HG03442 (cell line): ENCODE measurements around the gene SNX24.

Experiments
- ATAC-seq: cut with Tn5 transposase; IDR thresholded peaks from one replicate; pipeline ENCODE4 v1.9.1; 2021; ENCODE audit warnings: mild to moderate bottlenecking, moderate library complexity; ENCODE audit not compliant: unreplicated experiment

SNX24 gene

DNA sequence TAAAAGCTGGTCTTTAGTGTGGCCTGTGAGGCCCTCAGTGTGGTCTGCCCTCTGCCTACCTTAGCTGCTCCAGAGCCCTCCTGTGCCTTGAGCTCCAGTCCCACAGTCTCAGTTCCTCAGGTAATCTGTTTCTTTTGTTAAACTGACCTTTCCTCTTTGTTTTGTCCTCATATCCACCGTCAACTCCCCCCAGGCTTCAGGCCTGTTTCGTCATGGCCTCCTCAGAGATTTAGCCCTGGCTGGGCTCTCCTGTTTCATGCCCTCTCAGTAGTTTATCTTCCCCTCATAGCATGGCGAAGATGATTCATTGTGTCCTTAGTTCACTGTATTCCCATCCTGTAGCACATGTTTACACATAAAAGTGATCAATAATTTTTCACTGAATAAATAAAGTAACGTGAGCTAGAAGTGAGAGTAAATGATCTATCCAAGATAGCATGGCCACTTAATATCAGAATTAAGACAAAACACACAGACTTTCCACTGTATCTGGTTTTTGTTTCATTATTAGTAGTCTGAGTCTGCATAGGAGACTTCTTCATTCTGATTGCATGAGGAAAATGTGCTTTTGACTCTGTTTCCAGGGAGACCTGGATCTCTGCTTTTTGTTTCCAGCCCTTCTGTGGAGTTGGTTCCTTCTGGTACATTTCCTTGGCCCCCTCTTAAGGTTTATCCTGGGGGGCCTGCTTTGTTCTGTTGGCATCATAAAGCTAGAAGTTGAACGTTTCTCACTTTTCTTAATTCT lies 70.5 kb downstream of the SNX24 start:
- ATAC-seq: peak; percentile 98

DNA sequence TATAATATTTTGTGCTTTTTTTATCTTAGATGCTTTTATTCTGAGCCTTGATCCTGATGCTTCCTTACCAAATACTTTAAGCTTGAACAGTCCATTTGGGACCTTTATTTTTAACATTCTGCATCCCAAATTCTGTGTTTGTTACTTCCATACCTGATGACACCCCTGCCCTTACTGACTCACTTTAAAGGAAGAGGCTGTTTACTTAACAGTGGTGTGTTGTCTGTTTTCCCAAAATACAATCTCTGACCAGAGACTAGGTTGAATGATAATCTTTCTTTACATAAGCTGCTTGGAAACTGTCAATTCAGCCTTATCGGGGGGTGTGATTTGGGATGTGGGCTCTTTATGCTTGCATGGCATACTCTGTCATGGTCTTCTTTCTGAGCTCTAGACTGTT lies 71.1 kb downstream of the SNX24 start:
- no peak for ATAC-seq

DNA sequence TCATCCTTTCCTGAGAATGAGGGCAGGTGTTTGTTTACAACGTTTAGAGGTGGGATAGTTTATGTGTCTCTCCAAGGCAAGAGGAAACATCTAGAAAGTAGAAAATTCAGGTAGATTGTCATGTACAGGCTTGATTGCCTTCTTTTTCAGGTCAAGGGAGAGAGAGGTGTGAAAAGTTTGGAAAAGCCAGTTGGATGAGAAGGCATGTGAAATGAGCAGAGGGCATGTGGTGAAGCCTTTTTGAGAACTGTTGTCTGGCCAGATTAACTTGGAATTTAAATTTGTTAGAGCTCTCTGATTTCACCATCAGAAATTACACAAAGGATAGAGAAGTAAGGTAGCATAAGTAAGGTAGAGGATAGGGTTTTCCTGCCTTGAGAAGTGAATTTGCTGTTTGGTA lies 74.6 kb downstream of the SNX24 start:
- ATAC-seq: no peak

DNA sequence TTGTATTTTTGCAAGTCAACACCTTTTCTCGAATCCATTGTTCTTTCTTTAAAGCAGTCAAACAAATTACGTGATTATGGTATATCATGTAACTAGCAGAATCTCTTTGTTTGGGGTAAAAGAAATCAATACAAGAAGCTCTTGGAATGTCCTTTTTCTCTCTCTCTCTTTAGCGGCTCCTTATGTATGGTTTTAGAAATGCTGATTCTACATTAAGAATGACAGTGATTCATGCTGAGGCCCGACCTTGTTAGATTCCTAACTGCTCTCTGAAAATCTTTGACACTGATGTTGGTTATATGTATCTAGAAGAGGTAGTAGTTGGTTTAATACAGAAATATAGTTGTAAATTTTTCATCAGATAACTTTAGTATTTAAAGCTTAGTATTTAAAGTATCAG lies 76.4 kb downstream of the SNX24 start:
- no peak for ATAC-seq

DNA sequence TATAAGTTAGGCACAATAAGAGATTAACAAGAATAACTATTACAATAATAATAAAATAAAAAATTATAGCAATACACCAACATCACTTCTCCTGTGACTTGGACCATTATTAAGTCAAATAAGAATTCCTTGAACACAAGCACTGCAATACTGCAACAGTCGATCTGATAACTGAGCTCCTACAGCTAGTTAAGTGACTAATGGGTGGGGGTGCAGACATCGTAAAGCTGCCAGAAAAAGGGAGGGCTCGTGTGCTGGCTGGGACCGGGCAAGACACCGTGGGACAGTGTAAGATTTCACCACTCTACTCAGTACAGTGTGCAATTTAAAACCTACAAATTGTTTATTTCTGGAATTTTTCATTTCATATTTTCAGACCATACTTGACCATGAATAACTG lies 78.8 kb downstream of the SNX24 start:
- ATAC-seq: no peak

DNA sequence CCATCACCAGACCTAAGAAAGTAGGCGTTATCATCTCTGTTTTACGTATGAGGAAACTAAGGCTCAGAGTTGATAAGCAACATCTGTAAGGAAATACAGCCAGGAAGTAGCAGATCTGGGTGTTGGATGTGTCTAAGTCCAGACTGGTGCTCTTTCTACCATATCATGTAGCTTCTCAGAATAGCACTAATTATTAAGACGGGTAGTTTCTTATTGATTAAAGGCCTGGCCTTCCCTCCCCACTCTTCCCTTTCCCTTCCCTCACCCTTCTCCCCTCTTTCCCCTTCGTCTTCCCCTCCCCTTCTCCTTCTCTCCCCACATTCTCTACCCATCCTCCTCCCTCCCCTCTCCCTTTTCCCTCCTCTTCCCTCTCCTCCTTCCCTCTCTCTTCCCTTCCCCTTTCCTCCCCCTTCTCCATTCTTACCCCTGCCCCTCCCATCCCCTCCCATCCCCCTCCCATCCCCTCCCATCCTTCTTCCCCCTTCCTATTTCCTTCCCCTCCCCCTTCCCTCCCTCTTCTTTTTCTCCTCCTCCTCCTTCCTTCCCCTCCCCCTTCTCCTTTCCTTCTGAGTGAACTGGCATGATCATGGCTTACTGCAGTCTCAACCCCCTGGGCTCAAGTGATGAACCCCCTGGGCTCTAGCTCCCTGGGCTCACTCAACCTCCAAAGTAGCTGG lies 79.4 kb downstream of the SNX24 start:
- no peak for ATAC-seq

DNA sequence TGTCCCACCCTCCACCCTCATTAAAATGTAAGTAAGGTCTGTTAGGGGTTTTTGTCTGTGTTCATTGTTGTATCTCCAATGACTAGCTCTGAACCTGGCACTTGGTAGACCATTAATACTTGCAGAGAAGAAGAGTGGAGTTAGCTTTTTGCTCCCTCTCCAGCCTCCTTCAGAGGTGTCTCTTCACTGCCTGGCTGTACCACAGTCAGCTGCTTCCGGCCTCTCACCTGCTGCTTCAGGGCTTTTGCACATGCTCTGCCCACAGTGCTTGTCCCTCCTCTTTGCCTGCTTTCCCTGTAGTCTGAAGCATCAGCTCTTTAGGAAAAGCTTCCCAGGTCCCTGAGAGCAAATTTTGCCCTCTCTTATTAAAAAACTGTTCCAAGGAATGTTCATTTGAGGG lies 83.6 kb downstream of the SNX24 start:
- no peak for ATAC-seq

DNA sequence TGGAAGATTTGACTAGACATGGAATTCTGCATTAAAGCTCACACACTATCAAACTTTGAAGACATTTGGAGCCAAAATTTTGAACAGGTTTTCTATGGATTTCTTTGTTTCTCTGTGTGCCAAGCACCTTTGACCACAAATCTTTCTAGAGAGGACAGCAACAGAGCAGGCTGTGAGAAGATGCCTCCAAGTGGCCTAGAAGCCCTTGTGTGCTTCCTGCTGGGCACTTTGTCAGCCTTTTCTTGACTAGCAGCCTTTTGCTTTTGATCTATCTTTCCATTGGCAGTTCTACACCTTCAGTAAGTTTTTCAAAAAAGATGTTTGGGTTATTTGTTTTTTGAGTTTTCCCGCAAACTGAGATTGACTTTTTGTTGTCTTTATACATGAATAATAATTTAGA lies 84.6 kb downstream of the SNX24 start:
- ATAC-seq: no peak

DNA sequence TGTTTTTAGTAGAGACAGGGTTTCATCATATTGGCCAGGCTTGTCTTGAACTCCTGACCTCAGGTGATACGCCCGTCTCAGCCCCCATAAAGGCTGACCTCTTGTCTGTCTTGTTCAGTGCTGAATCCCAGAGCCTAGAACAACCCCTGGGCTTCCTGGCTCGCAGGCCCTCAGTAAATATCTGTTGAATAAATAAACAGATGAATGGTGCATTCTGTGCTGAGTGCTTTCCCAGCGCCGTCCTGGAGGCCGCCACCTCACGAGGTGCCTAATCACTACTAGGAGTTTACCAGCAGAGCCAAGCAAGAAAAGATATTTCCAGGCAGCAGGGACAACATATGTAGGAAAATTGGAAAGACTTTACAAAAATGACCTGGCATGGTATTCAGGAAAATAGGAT lies 88.5 kb downstream of the SNX24 start:
- ATAC-seq: no peak

DNA sequence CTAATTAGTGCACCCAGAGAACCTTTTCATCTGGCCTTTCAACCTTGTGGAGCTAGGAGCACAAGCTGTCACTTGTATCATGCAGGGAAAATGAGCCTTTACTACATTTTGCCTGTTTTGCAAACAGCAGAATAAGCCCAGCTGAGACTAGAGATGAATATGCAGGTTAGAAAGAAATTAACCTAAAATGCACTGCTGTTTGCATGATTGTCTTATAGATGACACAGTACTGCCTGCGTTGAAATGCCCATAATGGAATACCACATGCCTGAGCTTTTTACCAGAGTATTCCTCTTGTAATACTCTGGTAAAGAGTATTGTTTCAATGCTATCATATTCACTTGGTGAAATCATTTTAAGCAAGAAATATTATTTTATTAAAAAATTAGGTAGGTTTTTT lies 90.7 kb downstream of the SNX24 start:
- no peak for ATAC-seq

DNA sequence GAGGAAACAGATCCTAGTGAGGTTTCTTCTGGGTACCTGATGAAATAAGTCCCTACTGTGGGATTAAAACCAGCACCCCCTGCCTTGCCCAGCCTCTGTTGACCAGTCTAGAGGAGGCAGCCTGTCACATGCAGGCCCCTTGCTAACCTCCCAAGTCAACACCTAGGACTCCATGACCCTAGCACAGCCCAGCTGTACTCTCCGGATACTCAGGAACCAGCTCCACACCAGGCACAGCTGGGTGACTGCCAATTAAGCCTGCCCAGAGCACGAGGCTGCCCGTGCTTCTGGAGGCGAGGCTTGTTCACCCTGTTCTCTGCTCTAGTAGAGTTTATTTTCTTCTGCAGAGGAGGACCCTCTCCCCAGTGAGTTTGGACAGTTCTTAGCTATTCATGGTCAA lies 92.5 kb downstream of the SNX24 start:
- ATAC-seq: no peak

DNA sequence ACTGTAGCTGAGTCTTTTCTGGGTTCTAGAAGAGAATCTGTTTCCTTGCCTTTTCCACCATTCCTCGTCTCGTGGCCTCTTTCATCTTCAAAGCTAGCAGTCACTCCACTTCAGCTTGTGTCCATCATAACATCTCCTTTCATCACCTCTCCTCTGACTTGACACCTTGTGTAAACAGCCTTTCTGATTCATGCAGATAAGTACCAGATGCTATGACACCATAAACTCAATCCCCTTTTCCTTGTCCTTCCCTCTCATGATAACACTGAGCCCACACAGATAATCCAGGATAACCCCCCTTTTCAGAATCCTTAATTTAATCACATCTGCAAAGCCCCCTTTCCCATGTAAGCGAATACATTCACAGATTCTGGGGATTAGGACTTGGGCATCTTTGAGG lies 95.5 kb downstream of the SNX24 start:
- no peak for ATAC-seq

DNA sequence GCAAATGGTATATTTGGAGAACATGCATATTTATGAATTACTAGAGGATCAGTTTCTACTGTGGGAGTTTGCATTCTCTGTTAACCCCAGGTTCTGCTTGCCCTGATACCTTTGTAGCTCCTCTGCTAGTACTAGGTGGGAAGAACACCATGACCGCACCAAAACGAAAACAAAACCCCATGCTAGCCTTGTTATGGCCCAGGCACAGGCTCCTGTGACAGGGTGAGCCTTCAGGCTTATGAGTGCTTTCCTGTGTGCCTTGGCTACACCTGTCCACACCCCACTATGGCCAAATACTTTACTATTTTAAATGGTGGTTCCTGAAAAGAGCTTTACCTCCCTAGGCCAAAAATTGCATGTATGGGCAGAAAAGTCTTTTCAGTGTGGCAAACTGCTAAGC lies 96.3 kb downstream of the SNX24 start:
- no peak for ATAC-seq

DNA sequence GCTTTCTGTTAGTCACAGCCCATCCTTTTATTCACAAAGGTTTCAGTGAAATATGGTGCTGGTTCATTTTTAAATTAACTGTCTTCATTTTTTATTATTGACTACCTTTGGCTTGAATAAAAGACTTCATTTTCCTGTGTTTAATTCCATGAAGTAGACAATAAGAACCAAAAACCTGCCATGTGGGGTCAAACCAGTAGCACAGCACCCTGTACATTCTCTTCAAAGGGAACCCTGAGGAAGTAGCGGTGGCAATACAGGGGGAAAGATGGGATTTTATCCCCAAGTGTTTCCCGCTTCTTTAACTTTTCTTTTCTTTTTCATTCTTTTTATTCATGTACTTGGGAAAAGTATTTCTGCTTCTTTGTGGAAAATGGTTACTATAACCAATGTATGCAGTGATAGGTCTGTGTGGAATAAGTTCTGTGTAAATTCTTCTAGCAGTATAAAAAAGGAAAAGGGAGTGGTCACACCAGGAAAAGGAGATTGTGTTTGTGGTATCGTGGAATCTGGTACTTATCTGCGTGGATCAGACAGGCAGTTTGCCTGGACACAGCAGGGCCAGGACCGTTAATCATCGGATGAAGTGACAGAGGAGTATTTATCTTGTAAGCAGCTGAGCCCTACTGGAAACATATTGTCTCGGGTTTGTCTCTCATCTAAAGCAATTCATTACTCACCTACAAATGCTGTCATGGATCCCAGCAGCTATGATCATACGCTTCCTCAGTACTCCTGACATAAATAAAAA lies 96.9 kb downstream of the SNX24 start:
- no peak for ATAC-seq

DNA sequence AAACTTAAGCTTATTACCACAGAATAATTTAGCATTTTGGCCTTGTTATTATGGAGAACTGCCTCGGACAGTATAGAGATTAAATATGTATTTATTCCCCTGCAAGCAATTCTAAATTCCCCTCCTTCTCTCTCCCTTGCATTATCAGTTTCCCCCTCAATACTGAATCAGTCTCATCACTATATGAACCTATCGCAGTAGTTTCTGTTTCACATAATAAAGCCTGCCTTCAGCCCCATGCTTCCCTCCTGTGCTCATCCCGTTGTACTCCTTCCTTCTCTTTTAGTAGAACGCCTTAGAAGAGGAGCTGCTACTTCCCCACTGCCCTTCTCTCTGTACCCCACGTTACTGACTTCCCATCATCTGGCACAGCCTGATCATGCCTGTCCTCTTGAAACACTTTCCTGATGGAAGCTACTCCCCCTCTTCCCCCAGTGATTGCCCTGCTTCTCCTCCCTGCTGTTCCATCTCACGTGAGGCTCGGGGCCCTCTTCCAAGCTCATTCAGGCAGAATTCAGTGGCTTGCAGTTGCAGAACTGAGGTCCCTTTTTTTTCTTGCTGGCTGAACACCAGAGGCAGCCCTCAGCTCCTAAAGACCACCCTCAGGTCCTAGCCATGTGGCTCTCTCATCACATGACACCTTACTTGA lies 97.8 kb downstream of the SNX24 start:
- ATAC-seq: no peak

DNA sequence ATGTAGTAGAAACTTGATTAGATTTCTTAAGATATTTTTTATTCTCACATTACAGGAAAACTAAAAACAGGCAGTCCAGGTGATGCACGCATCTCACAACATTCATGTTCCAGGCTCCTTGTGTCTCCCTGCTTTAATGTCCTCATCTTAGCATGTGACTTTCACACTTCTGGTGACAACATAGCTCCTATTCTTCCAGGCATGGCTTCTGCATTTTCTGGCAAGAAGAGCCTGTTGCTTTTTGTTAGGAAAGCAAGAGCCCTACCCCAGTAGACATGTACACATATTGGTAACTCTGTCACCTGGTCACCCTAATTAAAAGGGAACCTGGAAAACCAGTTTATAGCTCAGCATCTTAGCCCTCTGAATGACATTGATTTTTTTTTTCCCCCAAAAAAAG lies 98.6 kb downstream of the SNX24 start:
- ATAC-seq: no peak

DNA sequence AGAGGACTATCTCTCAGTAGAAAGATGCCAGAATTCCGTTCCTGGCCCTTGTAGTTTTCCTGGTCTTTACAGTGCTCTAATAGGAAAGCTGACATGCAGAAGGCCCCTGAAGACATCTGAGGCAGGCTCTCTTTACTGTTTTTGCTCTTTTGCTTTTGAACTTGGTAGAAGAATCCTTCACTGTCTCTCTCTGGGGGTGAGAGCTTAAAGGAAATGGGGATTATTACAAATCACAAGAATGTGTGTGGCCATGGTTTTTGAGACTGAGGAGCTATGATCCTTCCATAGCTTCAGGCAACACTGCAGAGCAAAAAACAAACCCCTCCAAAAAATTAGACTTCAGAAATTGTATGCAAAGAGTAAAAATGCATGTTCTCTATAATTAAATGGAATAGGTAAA lies 102.0 kb downstream of the SNX24 start:
- no peak for ATAC-seq

DNA sequence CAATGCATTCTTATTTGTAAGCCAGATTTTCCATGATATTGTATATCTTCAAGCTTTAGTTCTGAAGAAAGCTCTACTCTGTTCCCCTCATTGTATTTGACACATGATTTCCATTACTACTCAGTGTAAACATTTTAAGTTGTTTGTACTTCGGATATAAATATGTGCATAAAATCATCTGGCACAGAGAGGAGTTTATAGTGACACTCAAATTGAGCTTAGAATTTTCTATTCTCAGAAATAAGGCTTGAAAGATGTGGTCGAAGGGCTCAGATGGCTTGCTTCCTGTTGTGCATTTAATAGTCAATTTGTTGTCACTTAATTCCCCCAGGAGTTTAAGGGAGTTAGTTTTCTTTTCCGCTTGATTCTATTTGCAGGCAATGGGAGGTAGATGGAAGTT lies 102.4 kb downstream of the SNX24 start:
- ATAC-seq: no peak

DNA sequence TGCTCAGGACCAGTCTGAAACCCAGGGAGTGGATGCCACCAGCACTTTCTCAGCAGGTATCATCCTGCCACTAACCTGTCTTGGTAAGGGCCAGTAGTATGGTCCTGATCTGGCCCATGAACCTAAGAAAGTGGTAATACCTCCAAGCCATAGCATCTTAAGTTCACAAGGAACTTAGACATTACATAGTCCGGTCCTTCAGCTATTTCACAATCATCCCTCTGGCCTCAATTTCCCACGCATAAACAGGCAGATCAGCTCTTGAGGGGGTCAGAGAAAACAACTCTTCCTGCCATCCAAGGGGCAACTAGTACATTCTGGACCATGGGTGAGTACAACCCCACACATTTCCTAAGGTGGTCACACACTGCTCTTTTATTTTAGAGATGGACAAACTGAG lies 102.9 kb downstream of the SNX24 start:
- no peak for ATAC-seq

DNA sequence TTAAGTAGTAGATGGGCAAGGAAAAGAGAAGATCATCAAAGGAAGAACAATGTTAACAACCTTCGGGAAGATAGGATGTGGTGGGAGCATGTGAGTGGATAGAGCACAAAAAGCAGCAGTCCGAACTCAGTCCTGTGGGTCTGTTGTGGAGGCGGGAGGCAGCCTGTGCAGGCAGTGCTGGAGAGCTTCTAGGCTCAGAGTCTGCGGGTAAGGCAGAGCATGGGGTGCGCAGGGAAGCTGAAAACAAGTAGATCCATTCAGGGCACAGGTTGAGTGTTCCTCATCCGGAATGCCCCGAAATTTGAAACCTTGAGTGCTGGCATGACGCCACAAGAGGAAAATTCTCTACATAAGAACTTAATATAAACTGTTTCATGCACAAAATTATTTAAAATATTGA lies 106.2 kb downstream of the SNX24 start:
- ATAC-seq: no peak

DNA sequence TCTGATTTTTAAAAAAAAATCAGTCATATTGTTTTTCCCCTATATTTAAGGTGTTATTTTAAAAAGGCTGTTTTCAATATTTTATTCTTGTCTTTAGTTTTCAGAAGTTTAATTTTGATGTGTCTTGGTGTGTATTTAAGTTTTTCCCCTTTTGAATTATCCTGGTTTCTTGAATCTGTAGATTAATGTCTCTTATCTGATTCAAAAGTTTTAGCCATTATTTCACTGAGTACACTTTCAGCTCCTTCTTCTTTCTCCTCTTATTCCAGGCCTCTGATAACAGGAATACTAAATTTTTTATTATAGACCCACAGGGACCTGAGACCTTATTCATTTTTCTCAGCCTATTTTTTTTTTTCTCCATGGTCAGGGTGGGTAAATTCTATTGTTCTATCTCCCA lies 109.3 kb downstream of the SNX24 start:
- ATAC-seq: no peak

DNA sequence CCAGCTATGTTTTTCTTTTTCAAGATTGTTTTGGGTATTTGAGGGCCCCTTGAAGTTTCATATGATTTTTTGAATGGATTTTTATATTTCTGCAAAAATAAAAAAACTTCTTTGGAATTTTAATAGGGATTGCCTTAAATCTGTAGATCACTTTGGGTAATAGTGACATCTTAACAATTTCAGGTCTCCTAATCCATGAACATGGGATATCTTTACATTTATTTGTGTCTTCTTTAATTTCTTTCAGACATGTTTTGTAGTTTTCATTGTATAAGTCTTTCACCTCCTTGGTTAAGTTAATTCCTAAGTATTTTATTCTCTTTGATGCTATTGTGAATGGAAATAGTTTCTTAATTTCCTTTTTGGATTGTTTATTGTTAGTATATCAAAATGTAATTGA lies 112.0 kb downstream of the SNX24 start:
- ATAC-seq: no peak
